Kidney glomerular epithelial cell (primary cell): ENCODE measurements around the gene DCC.

ENCODE experiments used
- DNase-seq: peaks from one replicate; lab custom pipeline; 2025; lab: John Stamatoyannopoulos, UW

The DCC gene

DNA sequence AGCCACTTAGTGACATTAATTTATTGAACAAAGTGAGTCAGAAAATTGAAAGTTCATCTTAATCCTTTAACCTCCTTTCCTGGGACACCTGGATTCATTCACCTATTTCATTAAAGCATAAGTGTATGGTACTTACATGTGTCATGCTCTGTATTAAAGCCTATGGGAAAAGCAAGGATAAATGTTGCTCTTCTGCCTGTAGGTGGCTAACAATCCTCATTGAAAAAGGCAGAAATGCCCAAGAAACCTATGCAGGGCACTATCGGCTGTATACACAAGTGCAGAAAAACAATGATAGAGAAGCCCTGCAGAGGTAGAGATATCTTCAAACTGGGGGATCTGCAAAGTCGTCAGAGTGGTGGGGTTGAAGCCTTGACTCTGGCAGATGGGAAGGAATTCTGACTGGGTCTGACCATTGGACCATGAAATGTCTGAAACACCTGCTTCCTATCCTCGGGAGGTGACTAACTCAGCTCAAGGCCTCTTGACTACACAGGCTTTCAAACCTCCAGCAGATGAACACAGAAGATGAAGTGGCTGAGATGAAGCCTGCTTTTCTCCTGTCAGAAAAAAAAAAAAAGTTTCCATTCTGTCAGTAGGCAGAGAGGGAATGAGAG is 83.1 kb downstream of the DCC start:
- DNase-seq: no peak

DNA sequence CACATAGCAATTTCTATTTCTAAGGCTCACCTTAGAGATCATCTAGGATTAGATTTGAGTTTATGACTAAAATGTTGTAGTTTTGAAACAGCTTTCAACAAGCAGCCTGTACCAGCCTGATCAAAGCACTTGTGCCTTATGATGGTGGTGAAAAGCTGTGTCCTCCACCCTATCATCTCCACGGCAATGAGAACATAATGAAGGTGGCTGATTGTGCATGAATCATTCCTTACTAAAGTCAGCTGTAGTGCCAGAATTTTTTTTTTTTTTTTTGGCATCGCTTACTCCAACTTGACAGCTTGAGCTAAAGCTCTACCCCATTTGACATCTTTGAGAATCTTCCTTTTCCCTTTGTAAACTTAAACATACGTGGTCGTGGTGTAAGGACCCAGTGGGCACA is 86.0 kb downstream of the DCC start:
- no peak for DNase-seq

DNA sequence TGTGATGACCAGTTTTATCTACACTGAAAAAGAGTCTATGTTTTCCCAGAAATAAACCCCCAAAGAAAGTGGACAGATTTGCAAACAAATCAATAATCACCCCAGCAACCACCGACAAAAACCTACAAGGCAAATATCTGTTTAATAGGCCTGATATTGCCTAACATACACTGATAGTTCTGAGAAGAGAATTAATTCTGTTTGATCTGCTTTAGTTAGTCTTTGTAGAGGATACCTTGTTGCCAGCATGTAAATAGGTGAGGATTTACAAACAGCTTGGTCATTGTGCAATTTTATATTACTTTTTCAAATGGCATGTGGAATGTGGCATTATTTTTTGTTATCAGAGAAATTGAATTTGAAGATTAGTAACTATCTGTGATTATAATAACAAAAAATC is 86.5 kb downstream of the DCC start:
- DNase-seq: no peak

DNA sequence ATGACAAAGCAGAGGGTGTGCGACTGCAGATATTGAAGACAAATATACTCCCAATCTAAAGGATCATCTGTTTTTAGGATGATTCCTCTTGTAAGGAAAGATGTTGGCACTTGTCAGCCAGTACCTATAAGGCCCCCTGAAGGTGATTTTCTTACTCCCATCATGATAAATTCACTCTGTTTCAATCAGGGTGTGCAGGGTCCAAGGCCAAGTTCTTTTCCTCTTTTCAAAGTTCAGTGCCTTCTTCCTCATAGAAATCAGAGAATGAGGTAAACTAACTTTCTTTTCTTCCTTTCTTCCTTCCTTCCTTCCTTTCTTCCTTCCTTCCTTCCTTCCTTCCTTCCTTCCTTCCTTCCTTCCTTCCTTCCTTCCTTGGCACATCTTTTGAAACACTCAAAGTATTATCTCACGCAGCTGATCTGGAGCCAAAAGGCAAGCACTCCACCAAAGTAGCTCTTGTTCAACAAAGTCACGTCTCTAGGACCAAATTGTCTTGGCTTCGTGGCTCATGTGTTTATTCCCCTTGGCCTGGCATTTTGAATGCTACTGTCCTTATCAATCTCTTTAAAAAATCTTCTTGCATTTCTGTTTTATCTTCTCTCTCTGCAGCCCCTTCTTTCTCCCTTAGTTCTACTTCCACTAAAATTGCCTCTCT is 87.7 kb downstream of the DCC start:
- no peak for DNase-seq

DNA sequence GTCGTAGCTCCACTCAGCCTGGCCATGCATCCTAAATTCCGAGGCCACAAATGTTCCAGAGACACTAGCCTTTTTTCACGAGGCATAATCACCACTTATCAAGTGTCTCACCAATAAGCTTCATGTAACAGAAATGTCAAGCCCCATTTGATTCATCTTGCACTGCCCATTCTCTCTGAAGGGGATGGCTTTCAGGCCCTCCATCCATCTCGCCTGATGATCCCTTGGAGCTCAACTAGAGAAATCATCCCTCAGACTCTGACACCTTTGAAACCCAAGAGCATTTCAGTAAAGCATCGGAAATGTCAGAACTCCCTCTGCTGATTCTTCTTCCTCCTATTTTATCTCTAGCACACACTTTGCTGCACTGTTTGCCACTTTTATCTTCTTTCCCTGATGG is 91.7 kb downstream of the DCC start:
- DNase-seq: no peak

DNA sequence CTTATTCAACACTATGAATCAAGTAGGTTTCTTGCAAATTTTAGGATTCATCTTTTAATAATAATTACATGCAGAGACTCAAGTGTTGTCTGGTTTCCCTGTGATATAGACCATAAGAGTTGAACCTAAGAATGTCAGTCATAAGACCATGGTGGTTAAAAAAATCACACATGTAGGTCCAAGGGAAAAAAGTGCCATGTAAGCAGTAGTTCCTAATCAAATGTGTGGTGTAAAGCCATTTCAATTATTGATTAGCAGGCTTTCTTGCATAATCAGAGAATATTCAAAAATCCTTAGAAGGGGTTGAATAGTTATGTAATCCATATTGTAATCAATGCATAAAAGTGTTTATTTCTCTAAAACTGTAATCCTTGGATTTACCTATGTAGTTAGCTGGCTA is 93.8 kb downstream of the DCC start:
- DNase-seq: no peak

DNA sequence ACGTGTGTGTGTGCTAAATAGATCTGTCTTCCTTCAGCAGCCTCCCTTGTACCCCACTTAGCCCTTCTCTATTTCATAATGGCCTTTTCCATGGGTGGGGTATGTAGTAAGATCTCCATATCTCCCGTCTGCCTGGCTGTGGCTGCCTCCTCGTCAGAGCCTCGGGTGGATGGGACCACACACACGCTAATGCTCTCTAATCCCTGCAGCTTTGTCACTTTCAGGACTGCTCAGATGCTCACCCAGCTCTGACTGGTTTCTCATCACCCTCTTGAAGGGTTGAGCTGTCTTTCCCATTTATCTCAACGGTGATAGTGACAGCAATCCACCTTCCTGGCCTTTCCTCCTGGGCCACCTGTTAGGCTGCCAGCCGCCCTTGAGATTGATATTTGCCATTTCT is 95.3 kb downstream of the DCC start:
- no peak for DNase-seq

DNA sequence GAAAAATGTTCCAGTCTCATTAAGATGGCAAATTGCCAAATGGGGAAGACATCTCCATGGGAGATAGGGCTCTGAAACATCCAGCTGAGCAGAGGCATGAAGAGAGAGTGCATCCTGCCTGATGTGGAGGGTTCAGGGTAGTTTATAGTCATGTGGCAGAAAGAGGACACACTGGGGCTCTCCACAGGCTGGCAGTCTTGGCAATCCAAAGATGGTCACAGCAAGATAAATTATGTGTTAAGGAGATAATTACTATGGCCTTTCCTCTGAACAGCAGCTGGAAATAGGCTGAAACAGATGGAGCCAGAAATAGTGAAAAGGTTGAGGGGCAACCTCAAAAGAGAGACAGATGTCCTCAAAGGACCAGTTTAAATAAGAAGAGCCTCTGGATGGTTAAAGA is 97.2 kb downstream of the DCC start:
- no peak for DNase-seq

DNA sequence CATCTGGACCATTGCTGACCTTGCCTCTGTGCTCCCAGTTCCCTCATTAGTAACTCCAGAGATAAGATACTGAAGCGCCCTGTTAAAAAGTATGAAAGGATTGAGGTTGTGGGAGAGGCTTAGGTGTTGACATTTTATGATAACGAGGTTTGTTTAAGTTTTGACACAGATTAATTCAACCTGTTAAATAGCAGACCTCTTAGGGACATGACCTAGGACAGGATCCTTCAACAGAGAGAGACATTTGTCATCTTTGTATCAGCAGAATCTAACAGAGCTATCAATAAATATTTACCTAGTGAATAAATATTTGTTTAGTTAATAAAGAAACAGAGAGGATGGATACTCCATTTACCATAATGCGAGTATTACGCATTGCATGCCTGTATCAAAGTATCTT is 99.5 kb downstream of the DCC start:
- no peak for DNase-seq

DNA sequence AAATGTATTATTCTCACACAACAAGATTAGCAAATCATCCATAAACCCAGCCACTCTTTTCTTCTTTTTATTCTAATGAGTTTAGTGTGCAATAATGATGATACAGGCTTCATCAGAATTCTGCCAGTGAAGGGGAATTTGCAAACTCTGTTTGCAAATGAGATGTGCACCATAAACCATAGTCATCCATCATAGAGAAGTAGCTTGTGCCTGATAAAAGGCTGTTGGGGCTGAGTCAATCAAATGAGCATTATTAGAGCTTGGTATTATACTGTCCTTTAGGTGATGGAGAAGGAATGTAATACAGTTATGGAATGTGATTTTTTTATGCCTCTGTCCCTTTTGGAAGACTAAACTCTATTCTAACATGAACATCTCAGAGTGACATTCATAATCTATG is 101.8 kb downstream of the DCC start:
- DNase-seq: no peak

DNA sequence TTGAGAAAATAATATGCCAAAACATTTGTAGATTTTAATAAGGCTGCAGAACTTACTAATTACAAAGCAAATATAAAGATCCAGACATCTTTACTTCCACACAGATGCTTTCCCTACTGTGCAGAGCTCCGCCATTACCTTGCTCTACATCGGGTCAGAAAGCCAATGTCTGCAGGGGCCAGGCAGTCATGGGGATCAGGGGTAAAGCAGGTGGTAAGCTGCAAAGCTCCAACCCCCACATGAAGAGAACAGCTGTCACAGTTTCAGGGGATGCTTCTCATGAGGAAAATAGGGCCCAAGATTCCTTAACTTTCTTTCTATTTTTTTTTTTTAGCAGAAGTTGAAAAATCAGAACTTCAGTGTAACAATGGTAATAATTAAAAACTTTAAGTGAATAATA is 102.7 kb downstream of the DCC start:
- no peak for DNase-seq

DNA sequence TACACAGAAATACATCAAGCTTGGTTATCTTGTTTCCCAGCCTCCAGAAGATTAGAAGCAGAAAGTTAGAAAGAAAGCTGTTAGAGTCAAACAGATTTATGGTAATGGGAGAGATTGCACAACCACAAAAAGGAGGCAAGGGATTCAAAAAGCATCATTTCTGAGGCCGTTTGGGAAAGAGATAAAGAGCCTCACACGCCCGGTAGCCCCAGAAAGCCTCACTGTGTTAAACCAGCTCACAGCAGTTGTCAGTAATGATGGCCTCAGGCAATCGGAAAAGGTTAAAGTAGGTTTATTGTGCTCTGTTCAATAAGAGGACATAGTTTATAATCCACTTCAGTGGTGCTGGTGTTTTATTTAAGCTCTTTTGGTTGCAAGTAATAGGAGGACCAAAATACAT is 111.3 kb downstream of the DCC start:
- DNase-seq: no peak

DNA sequence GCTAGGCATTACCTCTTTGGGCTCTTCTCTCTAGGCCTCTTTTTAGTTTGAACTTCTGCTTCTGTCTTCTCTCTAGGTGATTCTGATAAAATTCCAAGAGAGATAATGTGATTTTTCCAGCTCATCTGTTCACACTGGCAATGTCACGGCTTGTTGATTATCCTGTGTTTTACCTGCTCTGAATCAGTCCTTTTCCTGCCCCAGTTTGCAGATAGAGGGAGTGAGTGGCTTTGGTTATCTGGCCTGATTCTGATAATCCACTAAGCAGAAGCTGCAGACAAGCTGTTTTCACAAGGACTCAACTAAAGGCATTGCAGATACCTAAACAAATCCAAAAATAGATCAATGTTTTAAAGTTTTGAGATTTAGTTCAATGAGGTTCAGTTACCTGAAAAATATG is 111.9 kb downstream of the DCC start:
- no peak for DNase-seq

DNA sequence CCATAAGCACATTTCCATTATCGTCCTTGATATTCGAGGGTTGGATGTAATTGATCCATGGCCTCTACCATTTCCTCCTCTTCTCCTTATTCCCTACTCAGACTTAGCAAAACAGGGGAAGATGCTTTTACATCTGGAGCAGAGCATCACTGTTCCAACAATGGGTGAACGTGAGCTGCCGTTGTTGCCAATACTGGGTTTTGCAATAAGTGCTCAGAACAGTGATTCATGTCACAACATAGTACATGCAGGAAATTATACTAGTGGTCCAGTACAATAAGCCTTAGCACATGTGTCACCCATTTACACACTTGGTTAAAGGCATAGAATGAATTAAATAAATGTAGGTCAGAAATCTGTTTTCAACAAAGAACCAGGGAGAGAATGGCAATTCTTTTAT is 112.4 kb downstream of the DCC start:
- no peak for DNase-seq

DNA sequence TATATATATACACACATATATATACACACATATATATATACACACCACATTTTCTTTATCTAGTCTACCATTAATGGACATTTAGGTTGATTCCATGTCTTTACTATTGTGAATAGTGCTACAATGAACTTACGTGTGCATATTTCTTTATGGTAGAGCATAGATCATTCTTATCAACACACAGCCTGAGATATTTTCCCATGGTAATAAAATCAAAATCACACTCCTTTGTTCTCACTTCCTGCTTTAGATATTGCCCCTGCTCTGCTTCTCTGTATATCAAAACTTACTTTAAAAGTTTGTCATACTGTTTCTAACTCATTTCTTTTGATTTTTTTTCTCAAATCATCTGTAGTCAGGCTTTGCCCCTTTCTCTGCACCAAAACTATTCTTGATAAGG is 119.9 kb downstream of the DCC start:
- no peak for DNase-seq

DNA sequence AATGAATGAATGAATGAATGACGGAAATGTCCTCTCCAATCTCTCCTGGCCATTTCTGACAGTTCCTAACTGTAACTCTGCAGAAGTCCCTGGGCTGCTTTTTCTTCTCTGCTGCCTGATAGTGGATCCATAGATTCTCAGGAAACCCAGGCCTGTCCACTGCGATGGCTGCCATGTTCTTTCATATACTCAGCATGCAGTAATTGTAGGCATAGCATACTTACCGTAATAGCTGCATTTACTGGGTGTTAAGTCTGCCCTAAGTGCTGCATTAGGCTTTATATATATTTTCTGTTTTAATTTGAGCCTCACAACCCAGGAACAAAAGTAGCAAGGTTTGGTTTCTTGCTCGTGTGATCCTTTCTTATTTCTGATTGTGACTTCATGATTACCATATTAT is 122.9 kb downstream of the DCC start:
- DNase-seq: no peak

DNA sequence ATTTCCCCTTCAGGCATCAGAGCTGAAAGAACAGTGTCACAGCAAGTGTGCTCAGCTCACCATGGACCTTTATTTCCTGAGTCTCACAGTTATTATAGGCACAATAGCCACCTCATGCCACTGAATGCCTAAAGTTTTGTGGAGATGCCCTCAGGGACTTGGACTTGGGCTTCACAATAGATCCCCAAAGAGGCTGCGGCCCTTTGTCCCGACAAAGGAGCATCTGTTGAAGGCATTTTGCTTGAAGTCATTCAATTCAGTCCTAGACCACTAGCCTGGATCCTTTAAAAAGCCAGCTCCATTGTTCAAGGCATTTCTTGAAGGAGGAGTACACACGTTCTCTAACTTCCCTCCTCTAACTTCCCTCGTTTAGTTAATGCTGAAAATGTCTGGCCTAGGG is 125.4 kb downstream of the DCC start:
- DNase-seq: no peak

DNA sequence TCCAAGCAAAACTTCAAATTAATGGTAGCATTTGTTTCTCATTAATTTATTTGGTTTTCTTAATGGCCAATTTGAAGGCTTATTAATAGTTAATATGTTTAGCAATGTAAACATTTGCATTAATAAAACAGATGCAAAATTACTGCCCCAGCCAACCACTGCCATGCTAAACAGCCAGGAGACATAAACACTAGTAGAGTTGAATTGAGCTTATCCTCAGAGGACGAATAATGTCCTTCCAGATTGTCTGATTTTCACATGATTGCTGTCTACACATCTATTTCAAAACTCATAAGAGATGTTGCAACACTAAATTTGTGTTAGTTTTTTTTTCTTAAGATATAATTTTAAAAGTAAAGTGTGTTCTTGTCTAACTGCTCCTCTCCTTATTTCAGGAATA is 128.5 kb downstream of the DCC start:
- no peak for DNase-seq

DNA sequence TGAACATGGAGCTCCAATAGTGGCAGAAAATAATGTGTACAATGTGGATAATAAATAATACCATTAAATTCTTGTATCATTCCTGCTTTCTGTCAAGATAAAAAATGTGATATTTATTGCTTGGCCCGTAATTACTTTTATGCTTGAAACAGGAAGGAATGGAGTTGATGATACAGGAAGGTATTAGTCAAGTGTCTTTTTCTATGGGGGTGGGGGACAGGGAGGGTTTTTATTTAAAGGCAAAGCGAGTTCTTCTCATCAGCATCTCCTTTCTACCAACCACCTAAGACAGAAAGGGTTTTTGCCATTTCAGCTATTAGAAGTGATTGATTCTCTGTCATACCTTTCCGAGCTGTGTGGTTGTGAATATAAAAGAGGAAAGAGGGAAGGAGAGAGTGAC is 135.3 kb downstream of the DCC start:
- DNase-seq: no peak

DNA sequence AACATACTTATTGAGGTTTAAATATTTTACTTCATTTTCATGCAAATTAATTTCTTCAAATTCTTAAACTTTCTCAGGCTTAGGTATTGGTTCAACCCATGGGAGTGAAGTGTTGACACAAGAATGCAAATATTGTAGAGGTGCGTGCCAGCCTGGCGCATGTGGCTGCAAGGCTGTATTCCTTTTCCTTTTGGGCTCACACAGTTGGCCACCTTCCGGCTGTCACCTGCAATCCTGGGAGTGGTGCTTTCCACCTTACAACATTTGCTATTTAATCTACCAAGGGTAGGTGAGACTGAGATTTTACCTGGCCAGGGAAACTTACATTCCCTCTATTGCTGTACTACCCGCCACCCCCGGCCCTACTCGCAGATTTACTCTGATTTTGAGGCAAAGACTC is 141.1 kb downstream of the DCC start:
- DNase-seq: no peak

DNA sequence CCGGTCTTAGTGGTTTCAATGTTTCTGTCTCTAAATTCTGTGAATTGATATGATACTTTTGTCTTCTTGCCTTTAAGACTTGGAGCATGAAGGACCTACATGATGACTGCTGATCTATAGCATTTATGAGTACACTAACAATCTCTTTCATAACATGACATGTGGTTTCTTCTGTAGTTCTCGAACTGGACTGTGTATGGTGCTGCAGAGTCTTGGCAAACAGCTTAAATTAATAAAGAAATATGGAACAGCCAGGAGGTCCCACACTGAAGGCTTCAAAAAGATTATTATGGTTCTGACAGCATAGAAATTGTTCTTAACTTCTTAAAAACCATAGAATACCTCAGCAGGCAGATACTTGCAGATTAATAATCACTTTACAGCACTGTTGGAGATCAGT is 145.0 kb downstream of the DCC start:
- DNase-seq: no peak

DNA sequence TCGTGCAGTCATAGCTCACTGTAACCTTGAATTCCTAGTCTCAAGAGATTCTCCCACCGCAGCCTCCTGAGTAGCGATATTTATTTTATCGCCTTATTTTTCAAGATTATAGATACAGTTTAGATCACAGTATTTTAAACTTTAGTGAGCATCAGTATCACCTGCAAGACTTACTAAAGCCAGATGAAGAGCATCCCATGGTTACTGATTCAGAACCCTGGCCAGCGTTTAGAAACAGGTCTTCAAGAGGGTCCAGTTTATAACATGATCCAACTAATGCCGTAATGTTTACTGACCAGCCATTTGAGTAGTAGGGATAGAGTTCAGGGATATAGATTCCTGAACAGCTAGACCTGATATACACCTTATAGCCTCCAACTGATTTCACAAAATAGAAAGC is 146.1 kb downstream of the DCC start:
- no peak for DNase-seq

DNA sequence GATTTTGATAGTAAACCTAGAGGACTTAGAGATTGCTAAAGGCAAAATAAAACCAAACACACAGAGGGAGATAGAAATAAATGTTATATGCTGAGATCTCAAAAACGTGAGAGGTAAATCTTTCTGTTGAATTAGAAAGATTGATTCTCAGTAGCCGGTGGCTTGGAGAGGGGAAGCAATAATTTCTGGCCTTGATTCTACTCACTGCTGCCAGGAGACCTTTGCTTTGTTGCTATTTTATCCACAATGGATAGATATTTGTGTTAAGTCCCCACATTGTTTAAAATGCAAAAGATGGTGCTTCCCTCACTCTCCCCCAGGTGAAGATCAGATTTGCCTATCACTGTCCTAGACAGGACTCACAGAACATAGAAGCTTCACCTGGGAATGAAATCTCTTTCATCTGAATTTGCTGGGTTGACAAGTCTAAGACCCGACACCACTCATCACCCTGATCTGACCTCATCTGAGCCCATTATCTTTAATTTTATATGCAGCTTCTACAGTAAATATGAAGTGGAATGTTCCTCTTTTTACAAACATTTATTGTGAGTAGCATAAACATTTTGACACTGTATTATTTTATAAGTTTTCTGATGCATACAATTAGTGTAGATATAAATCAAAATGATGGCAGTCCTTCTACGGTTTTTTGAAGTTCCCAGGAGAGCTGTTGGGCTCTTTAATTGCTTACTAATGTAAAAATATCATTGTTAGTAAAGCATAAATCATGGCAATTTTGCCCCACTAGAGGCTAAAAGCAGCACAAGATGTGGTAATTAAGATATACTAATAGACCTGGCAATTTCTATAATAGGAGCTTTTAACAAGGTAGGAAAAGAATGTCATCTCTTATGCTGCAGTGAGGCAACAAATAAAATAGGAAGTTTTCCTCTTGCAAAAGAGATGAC is 149.7 kb downstream of the DCC start:
- DNase-seq: no peak
